Left lung (tissue), 10 donors: ENCODE measurements around the gene NWD2. TPM values are rescaled to one million over a fixed set of nuclear protein-coding genes. Genes with fewer than 3 reads are reported as not detected.

Source experiments
- ATAC-seq: fragments of 200-7000 bp; cut with Tn5 transposase; one replicate; pipeline ENCODE4 v1.9.1; 2020; ENCODE audit warnings: moderate library complexity
- DNase-seq, 4 donors: peaks; one replicate each; pipeline ENCODE4 v3.0.0-alpha.2; 2013 to 2020
- H3K27ac ChIP-seq, 2 donors: fragments of 200-600 bp; sonication (generic) in 1 of 2; one replicate each; pipeline versions ENCODE4 v1.5.0 to v1.8.0; 2020 to 2021
- H3K27me3 ChIP-seq, 2 donors: fragments of 200-600 bp; sonication (generic) in 1 of 2; one replicate each; pipeline versions ENCODE4 v1.5.0 to v1.8.0; 2020 to 2021
- H3K36me3 ChIP-seq, 2 donors: fragments of 200-600 bp; sonication (generic) in 1 of 2; one replicate each; pipeline versions ENCODE4 v1.5.0 to v1.8.0; 2020 to 2021
- H3K4me1 ChIP-seq, 2 donors: fragments of 200-600 bp; one replicate each; pipeline ENCODE4 v1.8.0; 2021
- H3K4me3 ChIP-seq, 2 donors: fragments of 200-600 bp; sonication (generic) in 1 of 2; one replicate each; pipeline versions ENCODE4 v1.5.0 to v1.8.0; 2020 to 2021; ENCODE audit warnings: mild to moderate bottlenecking in 1 of 2
- H3K9me3 ChIP-seq, 2 donors: fragments of 200-600 bp; sonication (generic) in 1 of 2; one replicate each; pipeline versions ENCODE4 v1.5.0 to v1.8.0; 2020 to 2021
- intact Hi-C, 2 donors: fragments of 100-400 bp; cut with DNase I; formaldehyde crosslinking; loops; one replicate each; pipeline versions ENCODE4 v1.11.2 to v1.14.2; 2022
- polyA plus RNA-seq, 6 donors: library from polyadenylated mRNA; unstranded; fragments of 120-200 nt; gene quantifications; one replicate each; pipeline ENCODE4 v1.2.1, GENCODE V29; 2013; ENCODE audit not compliant: insufficient read length in 6 of 6
- total RNA-seq, 2 donors: library from RNA; stranded (reverse); fragmentation: NEBNext Ultra II Directional; extraction: Animal tissue kit (Norgen Biotek cat#: 25700); gene quantifications; one replicate each; pipeline ENCODE4 v1.2.1, GENCODE V29; 2021
- TF ChIP-seq, protein P1 (sequence below), 2 donors: fragments of 200-600 bp; sonication (generic) in 1 of 2; IDR thresholded peaks; one replicate each; pipeline versions ENCODE4 v1.5.0 to v1.8.0; 2021; ENCODE audit warnings: antibody characterized with exemption in 2 of 2
- donor health status: DM: no; HTN: yes; CAD: no.
- donor health status: DM: no; HTN: no; CAD: no.

Gene NWD2
- total and polyA plus RNA-seq, 8 donors = 0.01 to 0.03 (median 0.03) TPM; not detected in 3

DNA sequence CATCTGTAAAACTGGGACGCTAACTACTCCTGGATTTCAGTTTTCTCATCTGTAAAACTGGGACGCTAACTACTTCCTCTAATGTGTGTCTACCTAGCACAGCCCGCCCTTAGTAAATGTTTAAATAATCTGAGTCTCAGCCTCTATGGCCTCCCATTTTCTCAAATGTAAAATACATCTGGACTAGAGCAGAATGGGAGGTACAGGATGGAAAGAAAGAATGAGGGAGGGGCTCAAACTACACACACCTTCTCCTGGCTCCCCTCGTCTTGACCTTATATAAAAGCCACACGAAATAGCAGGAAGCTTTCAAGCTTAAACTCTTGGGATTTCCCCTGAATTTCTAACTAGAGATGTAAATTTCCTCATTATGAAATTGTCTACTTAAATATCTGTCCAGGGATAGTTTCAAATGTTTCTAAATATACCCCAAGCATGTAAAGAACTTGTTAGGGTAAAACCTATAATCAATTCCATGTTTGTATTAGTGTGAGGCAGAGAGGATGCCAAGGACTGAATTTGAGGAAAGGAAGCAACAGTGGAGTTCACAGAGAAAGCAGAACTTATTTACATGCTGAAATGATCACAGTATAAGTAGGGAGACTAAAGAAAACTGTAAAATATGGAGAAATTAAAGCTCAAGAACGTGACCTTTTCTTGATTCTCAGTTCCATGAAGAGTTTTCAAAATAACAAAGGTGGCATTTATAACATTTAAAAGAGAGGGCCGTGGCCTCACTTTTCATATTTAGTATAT lies 220.0 kb downstream of the NWD2 start:
- Histone ChIP-seq H3K4me1 (no peaks in the 10 kb centered on the region), H3K27ac (no peak overlapping the region), H3K4me3 (no peak overlapping the region), H3K27me3 (no peaks in the 10 kb centered on the region), H3K9me3 (no peaks in the 10 kb centered on the region), H3K36me3 (no peaks in the 10 kb centered on the region)
- no peak for DNase-seq
- peak; percentile 48 for ATAC-seq
- intact Hi-C loops = no loop called here
- TF ChIP-seq, protein P1, sequence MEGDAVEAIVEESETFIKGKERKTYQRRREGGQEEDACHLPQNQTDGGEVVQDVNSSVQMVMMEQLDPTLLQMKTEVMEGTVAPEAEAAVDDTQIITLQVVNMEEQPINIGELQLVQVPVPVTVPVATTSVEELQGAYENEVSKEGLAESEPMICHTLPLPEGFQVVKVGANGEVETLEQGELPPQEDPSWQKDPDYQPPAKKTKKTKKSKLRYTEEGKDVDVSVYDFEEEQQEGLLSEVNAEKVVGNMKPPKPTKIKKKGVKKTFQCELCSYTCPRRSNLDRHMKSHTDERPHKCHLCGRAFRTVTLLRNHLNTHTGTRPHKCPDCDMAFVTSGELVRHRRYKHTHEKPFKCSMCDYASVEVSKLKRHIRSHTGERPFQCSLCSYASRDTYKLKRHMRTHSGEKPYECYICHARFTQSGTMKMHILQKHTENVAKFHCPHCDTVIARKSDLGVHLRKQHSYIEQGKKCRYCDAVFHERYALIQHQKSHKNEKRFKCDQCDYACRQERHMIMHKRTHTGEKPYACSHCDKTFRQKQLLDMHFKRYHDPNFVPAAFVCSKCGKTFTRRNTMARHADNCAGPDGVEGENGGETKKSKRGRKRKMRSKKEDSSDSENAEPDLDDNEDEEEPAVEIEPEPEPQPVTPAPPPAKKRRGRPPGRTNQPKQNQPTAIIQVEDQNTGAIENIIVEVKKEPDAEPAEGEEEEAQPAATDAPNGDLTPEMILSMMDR (IDR thresholded peaks at IDR 0.05) = no peak

- Histone ChIP-seq H3K4me3 (no peak overlapping the region), H3K4me1 (no peaks in the 10 kb centered on the region), H3K27ac (no peak overlapping the region), H3K9me3 (no peaks in the 10 kb centered on the region), H3K27me3 (no peaks in the 10 kb centered on the region), H3K36me3 (no peaks in the 10 kb centered on the region)
- TF ChIP-seq, protein P1 (IDR thresholded peaks at IDR 0.05) = no peak
- intact Hi-C loops = no loop called here
- DNase-seq = no peak
- ATAC-seq = no peak
Measured at GRCh38 chr4:37465296-37465695, 220.8 kb downstream of the NWD2 start.

- H3K4me3 ChIP-seq = no peak overlapping the region
- ATAC-seq (no peak), DNase-seq (no peak)
- H3K27ac ChIP-seq = no peak overlapping the region
- H3K36me3 ChIP-seq = no peaks in the 10 kb centered on the region
- H3K9me3 ChIP-seq = no peaks in the 10 kb centered on the region
- no peaks in the 10 kb centered on the region for H3K4me1 ChIP-seq
- peaks cover 0 to 3% of the 10 kb centered on the region in 2 donors for H3K27me3 ChIP-seq
- intact Hi-C loops = no loop called here
- TF ChIP-seq, protein P1 (IDR thresholded peaks at IDR 0.05) = no peak
Measured at GRCh38 chr4:37465845-37466244, 221.3 kb downstream of the NWD2 start.

DNA sequence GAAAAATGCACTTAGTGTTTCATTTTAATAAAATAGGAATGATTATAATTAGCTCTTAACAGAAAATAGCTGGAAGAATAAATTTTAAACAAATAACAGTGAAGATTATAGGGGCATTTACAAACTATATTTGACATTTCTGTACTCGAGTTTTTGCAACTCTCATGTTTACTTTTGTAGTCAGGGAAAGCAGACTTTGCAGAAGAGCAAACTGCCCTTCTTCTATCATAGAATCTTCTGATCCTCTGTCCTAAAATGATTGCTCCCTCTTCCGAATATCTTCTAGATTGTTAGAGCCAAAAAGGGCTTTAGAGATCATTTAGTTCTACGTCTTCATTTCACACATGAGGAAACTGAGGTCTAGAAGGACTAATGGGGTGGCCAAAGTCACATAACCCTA lies 222.7 kb downstream of the NWD2 start:
- no peak overlapping the region for H3K4me3 ChIP-seq

GRCh38 chr4:37467824-37468223 lies 223.3 kb downstream of the NWD2 start:
- no peaks in the 10 kb centered on the region for H3K36me3 ChIP-seq
- DNase-seq (no peak), ATAC-seq (no peak)
- no peak overlapping the region for H3K27ac ChIP-seq
- H3K9me3 ChIP-seq = no peaks in the 10 kb centered on the region
- TF ChIP-seq, protein P1 (IDR thresholded peaks at IDR 0.05) = no peak
- H3K27me3 ChIP-seq = peaks cover 0 to 3% of the 10 kb centered on the region in 2 donors
- intact Hi-C loops = no loop called here
- H3K4me1 ChIP-seq = no peaks in the 10 kb centered on the region
- no peak overlapping the region for H3K4me3 ChIP-seq

More for the DNA sequence above, 222.7 kb downstream of the NWD2 start:
- no peaks in the 10 kb centered on the region for H3K36me3 ChIP-seq
- no peak overlapping the region for H3K27ac ChIP-seq
- intact Hi-C loops = no loop called here
- ATAC-seq = no peak
- TF ChIP-seq, protein P1 (IDR thresholded peaks at IDR 0.05) = no peak
- no peaks in the 10 kb centered on the region for H3K9me3 ChIP-seq
- peaks cover 0 to 3% of the 10 kb centered on the region in 2 donors for H3K27me3 ChIP-seq
- no peak for DNase-seq
- no peaks in the 10 kb centered on the region for H3K4me1 ChIP-seq
